ENCODE results near the gene GABRG3. TPM values are rescaled to one million over a fixed set of nuclear protein-coding genes. Genes with fewer than 3 reads are reported as not detected.

GABRG3 gene
- total RNA-seq, 2 experiments from 2014 or later: not detected

GRCh38 chr15:27530994-27531393 lies 560.0 kb downstream of the GABRG3 start:
- Histone ChIP-seq H3K4me1 (ENCODE audit: insufficient read depth, low read length) (no peaks in the 10 kb centered on the region), H3K27me3 (ENCODE audit: control insufficient read depth in 1 of 2, insufficient read depth in 2 of 2, low read length in 2 of 2) (no peaks in the 10 kb centered on the region), H3K27ac (ENCODE audit: low read depth in 1 of 2, low read length in 2 of 2) (no peak overlapping the region), H3K36me3 (ENCODE audit: insufficient read depth, low read length) (no peaks in the 10 kb centered on the region), H3K4me3 (ENCODE audit: low read length) (no peak overlapping the region), H3K9me3 (ENCODE audit: control insufficient read depth in 1 of 2, insufficient read depth in 1 of 2, low read length in 2 of 2) (peaks cover 0 to 9% of the 10 kb centered on the region in 2 experiments)
- DNase-seq (no peak), ATAC-seq (ENCODE audit: poor library complexity) (no peak)
- no peaks in the 10 kb centered on the region for H3K36me3 Mint-ChIP-seq (ENCODE audit: low read depth)
- ChIA-PET CTCF (no interaction called here), POLR2A (no interaction called here)
- intact Hi-C loops (cut with DNase I, micrococcal nuclease): no loop called here
- peaks cover 14% of the 10 kb centered on the region for H3K9me3 Mint-ChIP-seq
- no peak overlapping the region for H3K27ac Mint-ChIP-seq
- H3K27me3 Mint-ChIP-seq: no peaks in the 10 kb centered on the region
- no peak for TF ChIP-seq CTCF (IDR thresholded peaks at IDR 0.05)
- no peak overlapping the region for H3K4me3 Mint-ChIP-seq
- H3K4me1 Mint-ChIP-seq (ENCODE audit: low read depth): no peaks in the 10 kb centered on the region

- CTCF ChIA-PET: no interaction called here
- DNase-seq: no peak
- peaks cover 6% of the 10 kb centered on the region for H3K9me3 Mint-ChIP-seq
- peaks cover 0 to 6% of the 10 kb centered on the region in 2 experiments for H3K9me3 ChIP-seq (ENCODE audit: control insufficient read depth in 1 of 2, insufficient read depth in 1 of 2, low read length in 2 of 2)
- H3K27ac ChIP-seq (ENCODE audit: low read depth in 1 of 2, low read length in 2 of 2): no peak overlapping the region
- H3K36me3 ChIP-seq (ENCODE audit: insufficient read depth, low read length): no peaks in the 10 kb centered on the region
- H3K27ac Mint-ChIP-seq: no peak overlapping the region
- no peaks in the 10 kb centered on the region for H3K27me3 ChIP-seq (ENCODE audit: control insufficient read depth in 1 of 2, insufficient read depth in 2 of 2, low read length in 2 of 2)
- ATAC-seq (ENCODE audit: poor library complexity): no peak
- H3K4me1 ChIP-seq (ENCODE audit: insufficient read depth, low read length): no peaks in the 10 kb centered on the region
- no peaks in the 10 kb centered on the region for H3K27me3 Mint-ChIP-seq
- intact Hi-C loops (cut with DNase I, micrococcal nuclease): no loop called here
- POLR2A ChIA-PET: no interaction called here
- no peaks in the 10 kb centered on the region for H3K4me1 Mint-ChIP-seq (ENCODE audit: low read depth)
- no peaks in the 10 kb centered on the region for H3K36me3 Mint-ChIP-seq (ENCODE audit: low read depth)
- H3K4me3 Mint-ChIP-seq: no peak overlapping the region
- TF ChIP-seq CTCF (IDR thresholded peaks at IDR 0.05): no peak
- no peak overlapping the region for H3K4me3 ChIP-seq (ENCODE audit: low read length)
These were observed 561.4 kb downstream of the GABRG3 start for GRCh38 chr15:27532358-27532757.

GRCh38 chr15:27535445-27536129 lies 564.6 kb downstream of the GABRG3 start:
- CTCF ChIA-PET: no interaction called here
- ATAC-seq (ENCODE audit: poor library complexity): no peak

More at GRCh38 chr15:27535445-27536129, 564.6 kb downstream of the GABRG3 start:
- H3K4me3 Mint-ChIP-seq: no peak overlapping the region
- peaks cover 0 to 5% of the 10 kb centered on the region in 2 experiments for H3K9me3 ChIP-seq (ENCODE audit: control insufficient read depth in 1 of 2, insufficient read depth in 1 of 2, low read length in 2 of 2)
- H3K27ac Mint-ChIP-seq: no peak overlapping the region
- H3K4me1 Mint-ChIP-seq (ENCODE audit: low read depth): no peaks in the 10 kb centered on the region
- intact Hi-C loops (cut with DNase I, micrococcal nuclease): no loop called here
- DNase-seq: no peak
- no peak overlapping the region for H3K27ac ChIP-seq (ENCODE audit: low read depth in 1 of 2, low read length in 2 of 2)
- no peaks in the 10 kb centered on the region for H3K4me1 ChIP-seq (ENCODE audit: insufficient read depth, low read length)
- no peaks in the 10 kb centered on the region for H3K27me3 Mint-ChIP-seq
- no peaks in the 10 kb centered on the region for H3K36me3 Mint-ChIP-seq (ENCODE audit: low read depth)
- H3K4me3 ChIP-seq (ENCODE audit: low read length): no peak overlapping the region
- POLR2A ChIA-PET: interaction anchor here (0.6 kb wide), 1 partner anchor 14 kb away, joined by 3 read pairs; no protein-coding TSS in a partner anchor
- no peaks in the 10 kb centered on the region for H3K36me3 ChIP-seq (ENCODE audit: insufficient read depth, low read length)
- no peak for TF ChIP-seq CTCF (IDR thresholded peaks at IDR 0.05)
- H3K9me3 Mint-ChIP-seq: no peaks in the 10 kb centered on the region
- no peaks in the 10 kb centered on the region for H3K27me3 ChIP-seq (ENCODE audit: control insufficient read depth in 1 of 2, insufficient read depth in 2 of 2, low read length in 2 of 2)

Measured in CD4-positive, alpha-beta T cell (primary cell).